GM10248 (cell line): ENCODE data around the gene MYT1.

ENCODE experiments used
- CTCF ChIA-PET: fragments of 300-600 bp; sonication (Branson Sonifier 250); formaldehyde crosslinking; extraction: SDS; loops from one replicate; lab custom pipeline; 2021; ENCODE audit warnings: antibody characterized with exemption; lab: Yijun Ruan, JAX
- POLR2A ChIA-PET: fragments of 350-650 bp; sonication (Branson Sonifier 250); formaldehyde crosslinking; extraction: SDS; loops from one replicate; lab custom pipeline; 2020; ENCODE audit warnings: antibody characterized with exemption; lab: Yijun Ruan, JAX
- DNase-seq: peaks from one replicate; pipeline ENCODE4 v3.0.0; 2012; ENCODE audit errors: extremely low spot score
- TF ChIP-seq, protein P1 (sequence below): IDR thresholded peaks from 2 replicates; pipeline ENCODE4 v1.5.1; 2012; ENCODE audit warnings: mild to moderate bottlenecking, low read depth; ENCODE audit errors: extremely low read depth, missing control alignments, control extremely low read depth

Gene MYT1

DNA sequence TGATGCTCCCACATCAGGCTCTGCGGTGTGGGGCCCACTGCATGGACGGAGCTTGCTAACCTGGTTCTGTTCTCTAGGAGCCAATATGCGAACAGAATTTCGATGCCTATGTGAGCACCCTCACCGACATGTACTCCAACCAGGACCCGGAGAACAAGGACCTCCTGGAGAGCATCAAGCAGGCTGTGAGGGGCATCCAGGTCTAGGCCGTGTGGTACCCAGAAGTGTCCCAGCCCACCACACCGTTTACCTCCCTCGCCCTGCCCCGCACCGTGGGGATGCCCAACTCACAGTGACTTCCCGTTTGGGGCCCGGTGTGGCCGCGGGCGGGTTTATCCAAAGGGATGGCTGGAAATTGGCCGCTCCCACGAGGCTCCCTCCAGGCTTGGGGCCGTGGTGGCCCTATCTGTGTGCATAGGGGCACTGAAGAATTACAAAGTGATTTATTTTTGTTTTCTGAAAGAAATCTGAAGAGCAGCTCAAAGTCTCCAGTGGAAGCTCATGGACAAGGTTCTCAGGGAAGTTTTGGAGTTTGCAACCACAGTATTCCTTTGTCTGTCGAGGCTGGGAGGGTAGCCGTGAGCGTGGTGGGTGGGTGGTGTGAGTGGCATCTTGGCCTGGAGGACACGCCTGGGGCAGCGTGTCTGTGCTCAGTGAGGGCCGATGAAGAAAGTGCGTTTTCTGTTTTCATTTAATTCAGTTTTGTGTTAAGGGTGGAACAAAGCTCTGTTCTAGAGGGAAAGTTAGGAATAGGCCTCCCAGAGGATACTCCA, 76.2 kb downstream of the MYT1 start:
- TF ChIP-seq, protein P1, sequence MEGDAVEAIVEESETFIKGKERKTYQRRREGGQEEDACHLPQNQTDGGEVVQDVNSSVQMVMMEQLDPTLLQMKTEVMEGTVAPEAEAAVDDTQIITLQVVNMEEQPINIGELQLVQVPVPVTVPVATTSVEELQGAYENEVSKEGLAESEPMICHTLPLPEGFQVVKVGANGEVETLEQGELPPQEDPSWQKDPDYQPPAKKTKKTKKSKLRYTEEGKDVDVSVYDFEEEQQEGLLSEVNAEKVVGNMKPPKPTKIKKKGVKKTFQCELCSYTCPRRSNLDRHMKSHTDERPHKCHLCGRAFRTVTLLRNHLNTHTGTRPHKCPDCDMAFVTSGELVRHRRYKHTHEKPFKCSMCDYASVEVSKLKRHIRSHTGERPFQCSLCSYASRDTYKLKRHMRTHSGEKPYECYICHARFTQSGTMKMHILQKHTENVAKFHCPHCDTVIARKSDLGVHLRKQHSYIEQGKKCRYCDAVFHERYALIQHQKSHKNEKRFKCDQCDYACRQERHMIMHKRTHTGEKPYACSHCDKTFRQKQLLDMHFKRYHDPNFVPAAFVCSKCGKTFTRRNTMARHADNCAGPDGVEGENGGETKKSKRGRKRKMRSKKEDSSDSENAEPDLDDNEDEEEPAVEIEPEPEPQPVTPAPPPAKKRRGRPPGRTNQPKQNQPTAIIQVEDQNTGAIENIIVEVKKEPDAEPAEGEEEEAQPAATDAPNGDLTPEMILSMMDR: no peak
- POLR2A ChIA-PET: no interaction called here
- CTCF ChIA-PET: interaction anchor here (0.9 to 1.7 kb wide), 5 partner anchors 12 to 45 kb away, joined by 3 to 11 read pairs (median 4); partner anchors contain the start of gene PCMTD2
- DNase-seq: no peak

GRCh38 chr20:64241061-64241460, 76.8 kb downstream of the MYT1 start:
- TF ChIP-seq, protein P1: no peak
- POLR2A ChIA-PET: no interaction called here
- CTCF ChIA-PET: interaction anchor here (0.9 to 2.1 kb wide), 4 partner anchors 12 to 45 kb away, joined by 3 to 10 read pairs (median 4); partner anchors contain the start of gene PCMTD2
- no peak for DNase-seq

DNA sequence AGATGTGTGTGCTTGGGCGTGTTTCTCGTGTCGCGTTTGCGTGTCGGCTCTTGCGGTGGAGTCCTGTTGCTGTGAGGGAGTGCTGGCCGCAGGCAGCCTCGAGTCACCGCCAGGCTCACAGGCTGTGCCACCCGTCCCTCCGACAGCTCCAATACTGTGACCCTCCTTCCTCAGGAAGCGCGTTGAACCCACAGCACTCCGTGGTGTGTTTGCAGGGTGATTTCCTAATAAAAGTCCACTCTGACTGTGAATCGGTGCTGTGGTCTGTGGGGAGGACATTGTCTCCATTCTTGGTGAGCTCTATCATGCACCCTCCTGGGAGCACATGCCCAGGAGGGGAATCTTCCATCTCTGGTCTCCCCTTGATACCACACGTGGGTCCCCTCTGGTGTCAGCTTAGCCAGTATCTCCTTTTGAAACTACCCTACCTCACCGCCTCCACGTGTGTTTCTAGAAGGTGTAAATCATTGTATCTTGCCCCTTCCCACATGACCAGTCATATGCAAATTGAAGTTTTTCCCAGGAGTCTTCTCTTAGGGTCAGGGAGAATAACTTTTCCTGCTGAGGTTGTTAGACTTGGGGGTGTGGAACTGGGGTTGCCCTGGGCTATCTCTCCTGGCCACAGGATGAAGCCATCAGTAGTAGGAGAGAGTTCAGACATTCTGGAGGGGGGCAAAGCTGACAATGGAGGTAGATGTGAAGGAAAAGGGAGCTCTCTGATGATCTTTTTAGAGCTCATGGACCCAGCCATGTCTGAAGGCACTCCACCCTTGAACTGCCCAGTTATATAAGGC, 77.9 kb downstream of the MYT1 start:
- CTCF ChIA-PET: interaction anchor here (1.6 to 2.1 kb wide), 3 partner anchors 11 to 44 kb away, joined by 3 to 10 read pairs (median 8); no protein-coding TSS in a partner anchor

DNA sequence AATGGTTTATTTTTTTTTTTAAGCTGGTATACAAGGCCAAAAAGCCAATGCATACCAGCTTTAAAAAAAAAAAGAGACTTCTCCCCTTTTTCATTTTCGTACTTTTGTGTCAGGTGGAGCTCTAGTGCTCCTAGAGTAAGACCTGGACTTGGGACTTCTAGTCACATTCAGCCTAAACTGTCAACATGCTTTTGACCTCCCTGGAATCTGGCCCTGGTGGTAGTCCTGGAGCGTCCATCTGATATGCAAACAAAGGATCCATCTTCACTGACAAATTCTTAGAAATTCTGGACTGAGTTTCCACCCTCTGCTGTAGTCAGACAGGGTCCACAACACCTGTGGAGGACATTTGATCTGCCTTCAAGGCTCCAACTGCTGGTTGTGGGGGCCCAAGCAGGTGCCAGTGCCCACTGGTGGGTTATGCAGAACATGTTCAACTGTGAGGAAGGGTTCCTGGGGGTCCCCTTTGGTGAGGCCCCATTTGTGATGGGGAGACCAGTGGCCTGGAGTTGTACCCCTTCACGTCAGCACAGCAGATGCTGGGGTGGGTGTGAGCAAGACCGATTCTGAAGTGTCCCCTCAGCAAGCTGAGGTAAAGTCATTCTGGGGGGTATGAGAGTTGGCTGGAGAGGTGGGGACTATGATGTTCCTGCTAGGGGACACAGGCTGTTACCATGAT, 78.7 kb downstream of the MYT1 start:
- TF ChIP-seq, protein P1: no peak
- CTCF ChIA-PET: interaction anchor here (1.0 to 2.2 kb wide), 5 partner anchors 10 to 43 kb away, joined by 3 to 10 read pairs (median 8); no protein-coding TSS in a partner anchor
- DNase-seq: no peak
- POLR2A ChIA-PET: no interaction called here

More for the DNA sequence above, 77.9 kb downstream of the MYT1 start:
- TF ChIP-seq, protein P1: no peak
- DNase-seq: no peak
- POLR2A ChIA-PET: no interaction called here

- POLR2A ChIA-PET: no interaction called here
- TF ChIP-seq, protein P1: no peak
- CTCF ChIA-PET: interaction anchor here (2.2 kb wide), 1 partner anchor 41 kb away, joined by 8 read pairs; no protein-coding TSS in a partner anchor
- DNase-seq: no peak
These were observed 80.1 kb downstream of the MYT1 start for GRCh38 chr20:64244281-64244805.
